GM18498 (cell line): ENCODE measurements around the gene SETD3.

Source experiments
- ATAC-seq: cut with Tn5 transposase; IDR thresholded peaks from one replicate; pipeline ENCODE4 v1.9.1; 2021; ENCODE audit warnings: mild to moderate bottlenecking, moderate library complexity; ENCODE audit not compliant: unreplicated experiment

Gene SETD3

DNA sequence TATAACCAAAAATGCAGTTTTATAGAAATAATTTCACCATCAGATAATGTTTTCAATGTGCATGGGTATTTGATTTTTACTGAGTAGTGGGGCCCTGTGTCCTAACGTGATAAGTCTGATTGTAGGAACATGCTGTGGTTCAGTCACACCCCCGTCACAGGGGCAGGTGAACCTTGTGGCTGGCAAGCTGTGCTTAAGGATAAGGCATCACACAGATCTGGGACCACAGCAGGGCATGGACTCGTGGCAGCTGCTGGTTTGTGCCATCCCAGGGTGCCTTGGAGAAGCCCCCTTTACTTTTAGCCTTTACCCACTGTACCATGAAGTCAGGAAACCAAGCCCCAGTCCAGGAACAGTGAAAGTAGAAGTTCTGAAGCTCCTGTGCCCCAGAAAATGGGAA is 17.2 kb upstream of the SETD3 start:
- no peak for ATAC-seq

DNA sequence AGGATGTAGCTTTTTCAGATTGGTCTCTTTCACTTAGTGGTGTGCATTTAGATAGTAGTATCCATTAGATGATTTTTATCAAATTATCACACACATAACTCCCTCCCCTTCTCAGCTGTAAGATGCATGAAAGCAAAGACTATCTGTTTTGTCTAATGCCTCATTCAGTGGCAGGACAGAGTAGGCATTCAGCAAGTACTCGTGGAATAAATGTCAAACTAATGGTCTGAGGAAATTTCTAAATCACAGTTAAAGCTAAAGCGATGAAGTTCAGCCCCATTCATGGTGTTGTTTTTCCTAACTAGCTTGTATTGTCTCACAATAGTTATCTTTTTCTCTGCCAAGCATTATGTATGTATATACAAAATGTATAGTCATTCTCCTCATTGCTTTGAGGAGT is 16.7 kb upstream of the SETD3 start:
- no peak for ATAC-seq

DNA sequence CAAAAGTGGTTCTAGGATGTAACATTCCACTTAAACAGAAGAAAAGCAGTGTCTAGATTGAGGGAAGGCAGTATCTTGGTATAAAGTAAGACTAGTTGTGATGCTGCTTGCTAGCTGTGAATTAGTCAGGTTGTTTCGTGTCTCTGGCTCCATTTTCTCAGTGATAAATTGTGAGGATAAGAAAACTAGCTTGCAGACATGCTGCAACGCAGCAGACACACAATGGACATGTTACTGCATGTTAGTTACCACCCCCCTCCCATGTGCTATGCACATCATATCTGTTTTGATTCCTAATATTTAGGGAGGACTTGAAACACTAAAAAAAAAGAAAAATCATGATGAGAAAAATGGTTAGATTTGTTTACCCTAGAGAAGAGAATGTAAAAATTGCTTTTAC is 3.4 kb upstream of the SETD3 start:
- ATAC-seq: no peak

DNA sequence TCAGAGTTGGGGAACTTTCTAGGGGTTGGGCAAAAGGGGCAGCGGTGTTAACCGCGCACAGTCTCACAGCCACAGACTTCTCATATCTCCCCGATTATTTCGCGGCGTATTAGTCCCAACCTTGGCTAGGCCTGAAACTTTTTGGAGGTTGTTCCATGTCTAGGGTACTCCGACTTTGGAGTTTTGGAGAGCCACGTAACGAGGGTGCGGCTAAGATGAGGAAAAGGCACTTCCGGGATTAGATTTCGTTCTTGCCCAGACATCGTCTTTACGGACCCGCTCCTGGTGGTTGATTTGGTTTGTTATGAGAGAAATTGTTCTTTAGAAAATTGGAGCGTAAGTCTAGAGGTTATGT is 1.1 kb upstream of the SETD3 start:
- no peak for ATAC-seq

DNA sequence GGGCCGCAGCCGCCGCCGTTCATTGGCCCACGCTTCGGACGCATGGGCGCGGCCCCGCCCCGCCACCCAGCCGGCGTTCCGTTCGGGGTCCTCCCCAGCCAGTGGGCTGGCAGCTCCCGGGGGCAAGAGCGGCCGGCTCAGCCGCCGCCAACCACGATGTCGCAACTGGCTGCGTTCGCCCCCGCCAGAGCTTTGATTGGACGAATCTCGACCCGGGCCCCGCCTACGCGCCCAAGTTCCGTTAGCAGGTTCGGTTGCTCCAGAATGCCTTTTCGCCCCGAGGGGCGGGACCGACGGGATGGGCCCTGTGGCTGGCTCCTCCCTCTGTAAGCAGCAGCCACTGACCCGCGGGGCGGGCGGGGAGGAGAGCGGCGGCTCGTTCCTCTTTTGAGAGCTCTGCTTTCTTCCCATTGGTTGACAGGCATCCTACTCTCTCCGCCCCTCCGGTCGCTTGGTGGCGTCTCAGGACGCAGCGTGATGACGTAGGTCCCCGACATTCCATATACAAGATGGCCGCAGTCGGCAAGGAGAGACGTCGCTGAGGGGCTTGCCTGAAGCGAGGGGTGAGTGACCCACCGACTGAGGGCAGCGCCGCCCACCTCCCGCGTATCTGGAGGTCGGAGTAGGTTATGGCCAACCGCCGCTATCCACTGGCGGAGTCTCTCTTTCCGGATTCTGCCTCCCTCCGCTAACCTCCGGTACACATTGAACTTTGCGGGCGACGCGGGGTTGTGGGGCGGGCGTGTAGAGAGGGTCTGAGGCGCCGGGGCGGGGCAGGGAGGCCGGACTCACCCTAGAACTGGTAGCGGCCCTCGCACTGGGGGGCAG is 472 bp upstream of the SETD3 start, which contains the start of gene CCNK:
CCNK (plus strand) TSS at position 493 of the 828 bp plus-strand sequence. CDS start 11,269 bp downstream, outside the sequence.
- peak; percentile 87 for ATAC-seq

DNA sequence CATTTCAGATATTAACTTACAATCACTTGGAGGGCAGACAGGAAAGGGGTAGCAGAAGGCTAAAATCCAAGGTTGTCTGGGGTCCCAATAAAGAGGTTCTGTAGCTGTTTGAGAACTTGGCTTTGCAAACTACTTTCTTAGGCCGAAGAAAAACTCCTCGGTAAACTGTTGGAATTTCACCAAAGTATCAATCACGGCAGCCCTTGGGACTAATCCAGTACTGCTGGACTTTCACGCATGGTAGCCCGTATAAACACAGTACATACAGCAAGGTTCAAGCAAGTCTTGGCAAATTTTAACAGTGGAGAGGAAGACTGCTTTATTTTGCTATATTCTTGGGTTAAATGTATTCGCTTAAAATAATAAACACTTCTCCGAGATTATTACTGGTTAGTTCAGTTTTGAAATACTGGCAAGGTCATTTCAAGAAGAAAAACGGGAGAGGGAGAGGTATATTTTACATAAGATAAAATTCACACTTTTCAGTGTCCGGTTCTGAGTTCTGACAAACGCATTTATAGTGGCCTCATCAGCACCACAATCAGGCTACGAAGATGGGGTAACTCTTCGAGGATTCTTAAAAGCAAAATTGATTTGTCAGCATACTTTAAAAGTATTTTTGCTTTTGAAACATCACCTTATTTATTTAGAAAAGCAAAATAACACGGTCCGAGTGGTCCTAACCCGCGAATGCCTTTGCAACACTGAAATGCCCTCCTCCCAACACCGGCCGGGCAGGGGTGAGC is 1.3 kb downstream of the SETD3 start:
- ATAC-seq: no peak

DNA sequence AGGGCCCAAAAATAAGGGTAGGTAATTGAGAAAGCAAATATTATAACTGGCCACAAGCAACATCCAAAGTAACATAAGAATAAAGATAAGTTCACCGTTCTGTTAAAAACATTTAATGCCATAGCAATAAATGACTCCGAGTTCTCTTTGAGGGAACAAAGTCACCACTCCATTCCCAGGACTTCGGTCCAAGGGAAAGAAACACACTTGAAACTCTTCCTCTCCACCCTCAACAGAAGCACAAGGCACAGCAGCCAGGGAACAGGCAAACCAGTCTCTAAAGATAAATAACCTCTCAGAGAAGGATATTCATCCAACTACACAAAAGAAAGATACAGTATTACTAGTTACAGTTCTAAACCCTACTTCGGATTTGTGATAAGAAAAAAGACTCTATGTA is 2.5 kb downstream of the SETD3 start:
- no peak for ATAC-seq

DNA sequence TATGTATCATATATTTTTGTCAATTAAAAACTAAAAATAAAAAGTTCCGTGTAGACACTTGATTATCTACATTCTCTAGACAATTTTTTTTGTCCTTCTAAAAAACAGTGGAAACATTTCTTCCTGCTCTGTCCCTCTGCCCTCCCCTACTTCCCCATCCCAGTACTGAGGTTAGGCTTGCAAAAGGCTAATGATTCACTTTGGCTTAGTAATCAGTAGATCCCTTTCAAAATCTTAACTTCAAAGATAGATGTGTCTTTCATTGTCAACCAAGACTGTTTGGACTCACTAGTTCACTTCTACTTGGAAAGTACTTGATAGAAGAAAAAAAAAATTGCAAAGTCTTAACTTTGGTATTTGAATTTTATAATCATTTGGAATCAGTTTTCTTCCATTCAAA is 3.8 kb downstream of the SETD3 start:
- no peak for ATAC-seq

DNA sequence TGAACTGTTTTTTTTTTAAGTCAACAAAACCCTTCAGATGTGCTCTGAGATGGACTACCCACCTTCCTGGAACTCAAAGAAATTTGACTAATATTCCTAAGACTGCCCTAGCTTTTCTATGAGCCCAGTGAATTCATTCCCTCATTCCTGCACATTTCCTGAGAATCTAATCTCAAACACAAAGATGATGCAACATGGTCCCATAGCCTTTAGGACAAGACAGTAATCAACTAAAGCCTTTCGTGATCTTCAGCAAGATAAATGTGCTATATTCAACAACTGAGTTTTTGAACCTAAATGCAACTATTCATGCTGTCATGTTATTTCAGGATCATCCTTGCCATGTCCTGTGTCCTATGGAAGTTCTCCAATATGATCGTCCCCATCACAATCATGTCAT is 5.0 kb downstream of the SETD3 start:
- ATAC-seq: no peak

DNA sequence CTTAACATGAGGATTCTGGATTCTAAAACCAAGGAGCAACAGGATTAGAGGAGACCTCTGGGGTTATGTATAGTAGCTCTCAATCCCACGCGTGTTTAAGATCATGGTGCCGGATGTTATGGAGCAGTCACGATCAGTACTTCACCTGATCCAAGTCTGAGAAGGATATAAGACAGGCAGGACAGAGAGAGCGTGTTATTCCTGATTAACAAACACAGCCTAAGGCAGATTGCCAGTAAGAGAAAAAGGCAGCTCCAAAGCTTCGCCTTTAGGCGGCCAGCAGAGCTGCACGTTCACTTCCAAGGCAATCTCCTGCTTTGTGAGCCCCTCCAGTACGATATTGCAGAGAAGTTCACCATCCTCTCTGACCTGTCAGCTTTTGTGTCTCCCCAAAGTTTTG is 5.5 kb downstream of the SETD3 start:
- ATAC-seq: no peak

DNA sequence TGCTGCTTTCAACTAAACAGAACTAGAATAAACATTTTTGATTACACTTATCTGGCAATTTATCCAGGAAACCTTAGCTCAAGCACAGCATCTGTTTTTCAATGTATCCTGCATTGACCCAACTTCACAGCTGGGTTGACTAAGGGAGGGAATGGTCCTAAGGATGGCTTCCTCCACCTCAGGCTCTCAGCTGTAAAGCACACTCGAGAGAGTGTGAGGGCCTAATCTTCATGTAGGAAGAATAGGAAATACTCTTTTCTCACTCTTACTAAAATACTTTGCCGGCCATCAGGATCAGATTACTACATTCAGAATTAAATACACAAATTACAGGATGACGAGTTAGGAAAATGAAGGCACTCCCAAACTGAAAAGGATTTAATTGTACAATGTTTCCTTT is 7.2 kb downstream of the SETD3 start:
- ATAC-seq: no peak

DNA sequence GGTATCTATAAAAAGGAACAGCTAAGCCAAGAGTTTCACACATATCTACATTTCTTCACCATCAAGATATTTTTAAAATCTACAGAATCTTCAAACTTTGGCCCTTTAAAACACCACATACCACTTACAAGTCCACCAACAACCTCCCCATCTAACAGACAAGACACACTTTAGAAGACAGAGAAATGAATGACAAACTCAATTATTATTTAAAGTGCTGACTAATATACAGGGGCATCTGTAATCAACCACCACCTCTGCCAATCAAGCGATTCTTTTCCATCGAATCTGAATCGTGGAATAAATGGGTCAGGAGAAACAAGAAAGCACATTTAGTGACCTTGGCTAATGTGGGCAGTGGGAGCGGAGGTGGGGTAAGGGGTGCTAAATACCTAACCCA is 7.7 kb downstream of the SETD3 start:
- no peak for ATAC-seq

DNA sequence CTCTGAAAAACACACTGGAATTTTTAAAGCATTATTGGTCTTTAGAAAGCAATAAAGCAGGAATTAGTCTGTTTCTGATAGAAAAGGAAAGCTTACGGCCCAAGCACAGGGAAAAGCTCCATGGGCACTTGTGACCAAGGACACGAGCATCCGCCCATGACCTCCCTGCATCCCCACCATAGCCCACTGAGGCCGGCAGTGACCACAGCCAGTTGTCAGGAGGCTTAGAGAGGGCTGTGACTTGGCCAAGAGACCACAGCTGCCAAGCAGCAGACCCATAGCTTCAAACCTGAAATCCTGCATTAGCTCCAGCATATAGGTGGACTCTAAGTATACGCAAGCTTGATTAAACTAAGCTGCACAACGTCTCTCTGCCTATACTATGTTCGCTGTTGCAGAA is 8.9 kb downstream of the SETD3 start:
- no peak for ATAC-seq

DNA sequence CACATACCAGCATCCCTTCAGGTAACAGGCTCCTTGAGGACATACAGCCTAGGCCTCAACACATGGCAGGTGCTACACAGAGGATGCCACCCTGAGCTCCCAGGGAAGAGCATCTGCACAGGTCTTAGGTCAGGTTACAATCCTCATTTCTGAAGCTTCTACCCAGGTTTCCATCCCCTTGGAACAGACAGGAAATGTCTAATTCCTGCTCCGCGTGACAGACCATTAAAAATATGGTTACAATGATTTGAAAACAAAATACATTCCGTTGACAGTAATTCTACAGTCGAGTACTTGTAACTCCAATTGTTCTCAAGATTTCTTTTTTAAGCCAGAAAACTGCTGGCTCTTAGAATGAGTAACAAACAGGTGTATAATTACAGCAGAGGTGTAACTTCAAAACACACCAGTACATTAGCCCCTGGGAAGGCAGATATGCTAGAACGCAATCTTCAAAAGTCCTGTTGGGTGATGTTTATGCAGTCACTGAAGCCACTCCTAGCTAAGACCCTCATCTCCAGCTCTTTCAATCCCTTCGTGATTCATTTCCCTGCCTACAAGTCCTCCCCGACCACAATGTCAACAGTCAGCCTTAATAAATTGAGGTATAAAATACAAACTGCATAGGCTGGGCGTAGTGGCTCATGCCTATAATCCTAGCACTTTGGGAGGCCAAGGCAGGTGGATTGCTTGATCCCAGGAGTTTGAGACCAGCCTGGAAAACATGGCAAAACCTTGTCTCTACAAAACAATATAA is 11.6 kb downstream of the SETD3 start:
- no peak for ATAC-seq

DNA sequence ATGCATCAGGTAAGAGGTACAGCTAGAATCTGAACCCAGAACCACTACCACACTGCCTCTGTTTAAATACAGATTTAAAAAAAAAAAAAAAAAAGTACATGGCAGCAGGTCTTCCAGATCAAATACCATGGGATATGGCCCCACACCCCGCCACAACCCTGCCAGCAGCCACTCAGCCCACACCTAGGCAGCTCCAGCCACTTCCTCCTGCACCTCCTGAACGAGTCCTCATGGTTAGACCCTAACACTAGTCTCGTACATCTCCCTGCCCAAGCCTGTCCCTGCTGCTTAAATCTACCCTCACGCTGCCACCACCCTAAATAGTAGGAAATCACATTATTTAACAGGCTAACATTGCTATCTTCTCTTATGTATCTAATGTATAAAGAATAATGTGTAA is 12.6 kb downstream of the SETD3 start:
- ATAC-seq: no peak

DNA sequence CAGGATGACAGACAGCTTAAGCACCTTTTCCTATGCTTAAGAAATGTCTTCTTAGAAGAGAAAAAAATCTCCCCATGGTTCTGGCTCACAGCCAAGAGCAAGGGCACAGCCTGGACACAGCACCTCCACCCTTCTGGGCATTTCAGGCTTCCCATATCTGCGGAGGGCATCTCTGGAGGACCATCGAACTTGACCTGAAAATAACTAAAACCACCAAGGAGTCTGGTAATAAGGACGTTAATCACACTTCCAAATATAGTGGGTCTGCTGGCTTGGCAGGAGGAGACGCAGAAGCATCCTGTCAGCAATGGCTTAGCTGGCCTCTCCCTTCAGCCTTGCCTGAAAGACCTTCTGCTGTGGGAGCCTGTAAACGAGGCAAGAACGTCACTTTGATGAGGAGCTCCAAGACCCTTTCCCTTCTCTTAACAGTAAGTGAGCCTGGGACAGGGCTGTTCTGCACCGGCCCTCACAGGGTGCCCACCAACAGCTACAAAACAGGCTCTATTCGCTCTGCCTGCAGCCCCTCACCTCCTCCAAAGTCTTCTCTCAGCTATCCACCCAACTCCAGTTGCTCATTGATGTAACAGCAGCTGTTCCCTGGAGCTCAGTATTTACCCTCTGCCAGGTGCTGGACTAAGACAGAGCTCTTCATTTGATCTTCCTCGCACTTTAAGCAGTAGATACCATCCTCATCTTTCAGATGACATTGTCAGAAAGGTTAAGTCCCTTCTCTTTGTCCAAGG is 13.2 kb downstream of the SETD3 start:
- no peak for ATAC-seq

DNA sequence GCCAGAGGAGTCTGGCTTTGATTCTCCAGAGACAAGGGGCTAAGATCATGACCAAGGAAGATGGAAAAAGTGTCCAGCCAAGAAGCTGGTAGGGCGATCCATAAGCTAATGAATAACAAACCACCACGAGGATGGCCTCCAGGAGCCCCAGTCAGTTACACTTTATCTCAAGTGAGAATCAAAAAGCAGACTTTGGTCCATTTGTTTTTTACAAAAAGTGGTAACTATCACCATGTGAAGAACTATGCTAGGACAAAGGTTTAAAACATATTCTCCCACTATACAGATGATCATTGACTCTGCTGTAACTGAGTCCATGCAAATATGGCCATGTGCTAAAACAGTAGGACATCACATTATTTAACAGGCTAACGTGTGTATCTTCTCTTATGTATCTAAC is 13.9 kb downstream of the SETD3 start:
- ATAC-seq: no peak

DNA sequence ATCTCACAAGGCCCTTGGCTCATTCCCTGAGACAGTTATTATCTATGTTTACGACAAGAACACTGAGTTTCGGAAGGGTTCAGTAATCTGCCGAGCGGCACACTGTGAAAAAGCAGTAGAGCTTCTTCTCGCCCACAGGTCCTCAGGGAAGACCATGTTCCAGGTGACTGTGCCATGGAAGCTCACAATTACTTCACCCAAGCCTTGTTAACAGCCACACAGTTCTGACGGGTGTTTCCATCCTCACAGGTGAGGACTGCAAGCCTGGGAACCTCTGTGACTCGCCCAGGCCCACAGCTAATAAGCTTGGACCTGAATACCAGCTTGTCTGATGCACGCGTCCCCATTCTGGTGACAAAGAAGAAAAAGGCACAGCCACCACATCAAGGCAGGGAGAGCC is 15.4 kb downstream of the SETD3 start:
- ATAC-seq: no peak

DNA sequence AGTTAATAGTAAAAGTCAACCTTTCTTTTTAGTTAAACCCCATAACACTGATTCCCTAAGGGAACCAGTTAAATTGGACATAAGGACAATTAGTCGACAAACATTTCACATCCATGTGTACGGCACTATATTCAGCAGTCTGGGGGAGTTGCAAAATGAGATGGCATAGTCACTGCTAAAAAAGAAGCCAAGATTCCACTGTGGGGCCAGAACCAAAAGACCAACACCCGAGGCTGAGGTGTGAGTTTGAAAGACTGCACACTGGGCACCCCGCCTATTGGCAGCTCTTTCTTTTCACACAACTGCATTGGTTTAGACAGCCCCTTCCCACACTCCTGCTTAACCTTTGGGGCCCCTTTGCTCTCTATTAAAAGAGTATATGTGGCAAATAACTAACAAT is 16.7 kb downstream of the SETD3 start:
- ATAC-seq: no peak

DNA sequence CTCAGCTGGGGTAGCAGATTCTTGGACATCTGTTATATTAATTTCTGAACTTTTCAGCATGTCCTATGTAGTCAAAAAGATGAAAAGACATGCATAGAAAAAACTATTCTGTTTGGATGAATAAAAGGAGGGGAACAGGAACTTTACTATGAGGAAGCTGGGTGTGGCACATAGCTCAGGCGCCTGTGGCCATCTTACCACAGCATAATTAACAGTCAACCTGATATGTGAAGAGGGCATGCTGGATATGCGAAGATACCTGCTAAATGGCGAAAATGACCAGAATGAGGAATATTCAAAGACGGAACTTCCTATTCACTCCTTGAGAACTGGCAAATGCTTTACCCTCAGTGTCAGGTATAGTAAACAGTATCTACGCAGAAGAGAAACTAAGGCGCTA is 18.4 kb downstream of the SETD3 start:
- ATAC-seq: no peak
